Gastrocnemius medialis (tissue), 4 donors: Measurements from ENCODE around the gene ENAH.

Experiments used
- POLR2A ChIP-seq, 2 donors: fragments of 450-650 bp; IDR thresholded peaks; one replicate each; pipeline ENCODE4 v1.6.1; 2017; ENCODE audit warnings: antibody characterized with exemption in 2 of 2, mild to moderate bottlenecking in 2 of 2, moderate library complexity in 2 of 2
- TF ChIP-seq, protein P1 (sequence below), 5 experiments: fragments of 450-650 bp in 3 of 5; fragments of 200-600 bp in 2 of 5; sonication (generic) in 2 of 5; IDR thresholded peaks in 4 of 5; conservative IDR thresholded peaks in 1 of 5; 1 replicate in 4 of 5; 2 replicates in 1 of 5; pipeline ENCODE4 v1.5.1; 2016 to 2019; ENCODE audit warnings: antibody characterized with exemption in 5 of 5, mild to moderate bottlenecking in 3 of 5, moderate library complexity in 3 of 5

DNA sequence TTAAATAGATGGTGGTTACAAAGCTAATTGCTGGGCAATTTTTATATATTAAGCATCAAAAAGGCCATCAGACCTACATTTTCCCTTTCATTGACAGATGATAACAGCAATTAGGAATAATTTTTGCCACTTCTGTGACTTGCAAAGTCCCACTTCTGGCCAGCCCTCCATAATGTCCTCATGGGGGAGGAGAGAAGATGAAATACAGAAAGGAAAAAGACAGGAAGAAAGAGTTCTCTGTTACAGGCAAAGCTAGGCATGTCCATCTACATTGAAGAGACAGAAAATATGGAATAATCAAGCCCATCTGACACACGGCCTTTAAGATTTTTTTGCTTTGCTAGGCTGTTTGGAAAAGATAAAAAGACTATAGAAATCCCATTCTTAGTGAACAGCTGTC is 108.0 kb downstream of the ENAH start:
- TF ChIP-seq, protein P1, sequence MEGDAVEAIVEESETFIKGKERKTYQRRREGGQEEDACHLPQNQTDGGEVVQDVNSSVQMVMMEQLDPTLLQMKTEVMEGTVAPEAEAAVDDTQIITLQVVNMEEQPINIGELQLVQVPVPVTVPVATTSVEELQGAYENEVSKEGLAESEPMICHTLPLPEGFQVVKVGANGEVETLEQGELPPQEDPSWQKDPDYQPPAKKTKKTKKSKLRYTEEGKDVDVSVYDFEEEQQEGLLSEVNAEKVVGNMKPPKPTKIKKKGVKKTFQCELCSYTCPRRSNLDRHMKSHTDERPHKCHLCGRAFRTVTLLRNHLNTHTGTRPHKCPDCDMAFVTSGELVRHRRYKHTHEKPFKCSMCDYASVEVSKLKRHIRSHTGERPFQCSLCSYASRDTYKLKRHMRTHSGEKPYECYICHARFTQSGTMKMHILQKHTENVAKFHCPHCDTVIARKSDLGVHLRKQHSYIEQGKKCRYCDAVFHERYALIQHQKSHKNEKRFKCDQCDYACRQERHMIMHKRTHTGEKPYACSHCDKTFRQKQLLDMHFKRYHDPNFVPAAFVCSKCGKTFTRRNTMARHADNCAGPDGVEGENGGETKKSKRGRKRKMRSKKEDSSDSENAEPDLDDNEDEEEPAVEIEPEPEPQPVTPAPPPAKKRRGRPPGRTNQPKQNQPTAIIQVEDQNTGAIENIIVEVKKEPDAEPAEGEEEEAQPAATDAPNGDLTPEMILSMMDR (IDR thresholded peaks at IDR 0.05 in 4 of 5, conservative IDR thresholded peaks at IDR 0.05 in 1 of 5): no peak
- no peak for TF ChIP-seq POLR2A (IDR thresholded peaks at IDR 0.05)
